Umbilical cord (tissue), 2 donors: ENCODE results near the gene CAPZB. TPM values are rescaled to one million over a fixed set of nuclear protein-coding genes. Genes with fewer than 3 reads are reported as not detected.
A peak's percentile ranks its signal among the peaks of the same experiment; 100 is the strongest.

Source experiments
- DNase-seq: peaks from one replicate; pipeline ENCODE4 v3.0.0-alpha.2; 2015; ENCODE audit warnings: low spot score
- total RNA-seq: library from RNA; depleted of rRNA; stranded (reverse); fragments of >200 nt; gene quantifications from one replicate; pipeline ENCODE4 v1.2.3, GENCODE V29; 2014; ENCODE audit warnings: low replicate concordance; ENCODE audit not compliant: insufficient read depth

Gene CAPZB
- total RNA-seq, 1 donor from 2014 or later, result 77.0 TPM

GRCh38 chr1:19385869-19386591 is 99.3 kb downstream of the CAPZB start:
- DNase-seq, result peak; percentile 81

GRCh38 chr1:19385221-19385620 is 100.1 kb downstream of the CAPZB start:
- DNase-seq, result no peak

DNA sequence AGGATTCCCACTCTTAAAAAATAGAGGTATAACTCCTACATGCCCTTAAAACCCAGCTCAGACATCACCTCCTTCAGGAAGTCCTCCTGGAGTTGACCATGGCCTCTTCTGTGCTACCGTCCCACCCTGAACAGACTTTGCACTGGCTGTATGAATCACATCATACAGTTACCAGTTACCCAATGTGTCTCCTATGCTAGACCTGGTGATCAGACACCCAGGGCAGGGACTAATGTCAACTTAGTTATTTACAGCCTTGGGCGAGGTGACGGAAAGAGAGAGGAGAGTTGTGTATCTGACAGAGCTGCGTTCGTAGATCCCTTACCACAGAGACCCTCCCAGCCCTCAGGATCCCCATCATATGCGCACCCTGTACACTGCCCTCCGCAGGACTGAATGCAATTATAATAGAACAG is 100.6 kb downstream of the CAPZB start:
- no peak for DNase-seq

- peak; percentile 56 for DNase-seq
These were observed 101.2 kb downstream of the CAPZB start for GRCh38 chr1:19384113-19384512.

DNA sequence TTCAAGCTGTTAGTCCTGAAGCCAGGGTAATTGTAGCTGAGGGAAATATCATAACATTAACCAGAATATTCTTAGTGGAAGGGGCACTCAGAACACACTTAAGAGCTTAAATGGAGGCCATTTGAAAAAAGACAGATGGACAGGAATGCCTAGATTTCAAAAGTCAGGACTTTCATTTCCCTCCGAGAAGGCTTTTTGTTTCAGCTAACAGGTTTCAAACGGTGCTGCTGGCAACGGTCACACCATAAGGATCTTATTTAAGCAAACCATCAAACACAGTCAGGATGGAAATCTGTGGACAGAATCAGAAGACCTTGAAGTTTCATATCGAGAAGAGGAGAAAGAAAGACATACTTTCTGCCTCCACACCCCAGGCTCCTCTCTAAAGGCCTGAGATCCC is 103.1 kb downstream of the CAPZB start:
- DNase-seq, result peak; percentile 48

DNA sequence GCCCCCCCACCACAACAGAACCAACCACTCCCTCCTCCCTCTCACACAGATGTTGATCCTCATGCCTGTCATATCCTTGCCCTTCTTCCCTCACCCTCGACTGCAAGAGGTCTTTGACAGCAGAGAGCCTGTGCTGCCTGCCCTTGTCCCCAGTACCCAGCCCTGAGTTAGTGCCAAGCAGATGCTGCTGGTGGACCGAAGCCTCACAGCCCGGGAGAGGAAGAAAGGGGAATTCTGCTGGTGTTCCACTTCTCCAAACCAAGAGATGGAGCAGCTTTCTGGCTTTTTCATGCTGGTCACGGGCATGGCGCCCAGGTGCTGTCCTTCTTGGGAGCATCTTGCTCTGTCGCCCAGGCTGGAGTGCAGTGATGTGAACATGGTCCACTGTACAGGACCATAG is 104.1 kb downstream of the CAPZB start:
- no peak for DNase-seq

- no peak for DNase-seq
These were observed 107.3 kb downstream of the CAPZB start for GRCh38 chr1:19377812-19378718.

DNA sequence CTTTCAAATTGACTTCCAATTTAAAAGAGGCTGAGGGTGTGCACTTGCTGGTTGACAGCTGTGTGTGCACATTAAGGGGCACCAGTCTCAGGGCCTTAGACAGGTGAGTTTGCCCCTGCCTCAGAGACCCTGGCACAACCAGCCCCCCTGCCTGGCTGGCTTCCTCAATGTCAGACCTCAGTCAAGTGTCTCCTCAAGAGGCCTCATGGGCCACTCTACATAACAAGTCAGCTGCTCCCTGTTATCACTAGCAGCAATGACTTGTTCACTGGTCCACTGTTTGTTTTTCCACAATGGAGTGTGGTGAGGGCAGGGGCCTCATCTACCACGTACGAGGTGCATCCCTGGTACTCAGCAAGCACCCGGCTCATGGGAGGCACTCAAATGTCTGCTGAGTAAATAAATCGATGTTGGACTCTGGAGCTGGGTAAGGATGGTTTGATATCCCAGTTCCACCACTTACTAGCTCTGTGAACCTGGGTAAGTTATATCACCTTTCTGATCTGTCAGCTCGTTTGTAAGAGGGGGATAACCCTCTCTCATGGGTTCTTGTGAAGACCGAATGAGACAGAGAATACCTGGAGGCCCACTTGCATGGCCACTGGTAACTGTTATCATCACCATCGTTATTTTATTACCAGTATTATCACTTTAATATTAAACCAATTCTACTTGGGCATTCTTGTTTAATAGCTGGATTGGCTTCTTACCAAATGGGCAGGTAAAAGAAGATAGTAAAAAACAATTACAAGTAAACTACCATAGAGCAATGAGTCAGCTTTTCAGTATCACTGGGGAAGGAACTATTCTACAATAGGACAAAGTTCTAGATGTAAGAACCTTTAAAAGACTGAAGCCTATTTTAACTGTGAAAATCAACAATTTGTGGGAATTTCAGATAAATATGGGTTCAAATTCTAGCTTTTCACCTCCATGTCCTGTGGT is 108.6 kb downstream of the CAPZB start:
- DNase-seq, result no peak

DNA sequence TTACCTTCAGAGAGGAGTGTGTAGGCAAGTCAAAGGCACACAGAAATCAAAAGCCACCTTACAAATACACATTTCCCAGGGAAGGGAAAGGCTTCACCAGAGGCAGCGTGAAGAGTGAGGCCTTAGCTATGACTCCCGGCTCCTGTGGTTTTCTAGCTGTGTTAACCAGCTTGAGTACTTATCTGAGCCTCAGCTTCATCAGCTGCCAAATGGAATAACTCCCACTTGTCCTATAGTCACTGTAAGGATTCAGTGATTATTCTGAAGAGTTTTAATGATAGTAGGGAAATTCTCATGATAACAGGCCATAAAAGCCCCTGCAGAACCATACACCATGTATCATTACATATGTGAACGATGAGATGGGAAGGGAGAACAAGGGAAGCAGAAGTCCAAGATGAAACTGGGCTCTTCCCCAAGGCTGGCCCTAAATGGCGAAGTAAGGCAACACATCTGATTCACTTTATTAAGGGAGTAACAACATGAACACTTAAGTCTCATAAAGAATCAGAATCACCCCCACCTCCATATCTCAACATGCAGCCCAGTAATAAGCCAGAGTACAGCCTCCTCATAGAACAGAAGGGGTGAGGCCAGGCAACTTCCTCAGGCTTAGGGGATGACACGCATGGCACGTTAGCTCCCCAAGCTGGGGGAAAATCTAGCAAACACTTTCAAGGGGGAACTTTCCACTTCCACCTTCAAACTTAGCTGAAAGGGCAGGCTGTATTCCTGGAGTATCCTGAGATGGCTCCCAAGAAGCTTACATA is 109.5 kb downstream of the CAPZB start:
- peak; percentile 31 for DNase-seq

DNA sequence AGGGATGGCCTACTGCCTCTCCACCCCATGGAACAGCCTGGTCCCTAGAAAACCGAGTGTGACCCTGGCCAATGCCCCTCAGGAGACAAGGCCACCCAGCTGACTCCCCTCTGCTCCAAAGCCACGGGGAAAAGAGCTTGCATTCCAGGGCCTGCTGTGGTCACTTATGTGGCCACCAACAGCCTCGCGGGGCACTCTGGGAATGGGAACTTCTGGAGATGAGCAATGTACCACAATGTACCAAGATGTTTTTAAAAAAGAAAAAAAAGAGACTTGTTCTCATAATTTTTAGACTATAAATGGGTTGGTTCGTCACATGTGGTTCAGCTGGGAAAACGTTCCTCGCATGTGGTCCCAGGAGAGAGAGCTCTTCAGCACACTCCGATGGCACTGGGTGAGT is 110.4 kb downstream of the CAPZB start:
- no peak for DNase-seq

DNA sequence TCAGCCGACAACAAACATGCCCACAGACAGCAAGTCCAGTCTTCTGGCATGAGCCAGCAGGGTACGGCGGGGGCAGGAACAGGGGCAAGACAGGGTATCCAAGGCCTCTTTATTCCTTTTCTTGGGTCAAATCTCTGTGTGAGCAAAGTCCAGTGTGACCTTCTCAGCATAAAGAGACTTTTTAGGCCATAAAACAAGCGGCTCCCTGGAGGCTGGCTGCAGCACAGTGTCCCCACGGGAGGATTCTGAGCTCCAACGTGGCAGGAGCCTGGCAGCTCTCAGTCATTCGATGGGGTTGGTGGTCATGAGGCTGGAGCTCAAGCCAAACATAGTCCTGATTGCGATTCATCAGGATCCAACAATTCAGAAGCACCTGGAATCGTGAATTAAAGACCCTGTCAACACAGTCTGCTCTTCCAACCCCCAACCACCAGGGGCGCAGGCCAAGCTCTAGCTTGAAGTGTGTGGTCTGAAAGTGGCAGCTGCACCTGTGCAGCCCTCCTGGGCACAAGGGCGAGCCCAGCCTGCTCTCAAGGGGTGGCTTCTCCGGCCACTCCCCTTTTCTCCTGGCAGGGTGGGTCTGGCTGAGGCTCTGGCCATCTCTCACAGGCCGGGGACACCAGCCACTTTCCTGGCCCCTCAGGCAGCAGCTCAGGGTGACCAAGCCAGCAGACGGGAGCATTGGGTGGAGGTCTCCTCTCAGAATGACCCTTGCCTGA is 111.1 kb downstream of the CAPZB start:
- DNase-seq, result no peak

DNA sequence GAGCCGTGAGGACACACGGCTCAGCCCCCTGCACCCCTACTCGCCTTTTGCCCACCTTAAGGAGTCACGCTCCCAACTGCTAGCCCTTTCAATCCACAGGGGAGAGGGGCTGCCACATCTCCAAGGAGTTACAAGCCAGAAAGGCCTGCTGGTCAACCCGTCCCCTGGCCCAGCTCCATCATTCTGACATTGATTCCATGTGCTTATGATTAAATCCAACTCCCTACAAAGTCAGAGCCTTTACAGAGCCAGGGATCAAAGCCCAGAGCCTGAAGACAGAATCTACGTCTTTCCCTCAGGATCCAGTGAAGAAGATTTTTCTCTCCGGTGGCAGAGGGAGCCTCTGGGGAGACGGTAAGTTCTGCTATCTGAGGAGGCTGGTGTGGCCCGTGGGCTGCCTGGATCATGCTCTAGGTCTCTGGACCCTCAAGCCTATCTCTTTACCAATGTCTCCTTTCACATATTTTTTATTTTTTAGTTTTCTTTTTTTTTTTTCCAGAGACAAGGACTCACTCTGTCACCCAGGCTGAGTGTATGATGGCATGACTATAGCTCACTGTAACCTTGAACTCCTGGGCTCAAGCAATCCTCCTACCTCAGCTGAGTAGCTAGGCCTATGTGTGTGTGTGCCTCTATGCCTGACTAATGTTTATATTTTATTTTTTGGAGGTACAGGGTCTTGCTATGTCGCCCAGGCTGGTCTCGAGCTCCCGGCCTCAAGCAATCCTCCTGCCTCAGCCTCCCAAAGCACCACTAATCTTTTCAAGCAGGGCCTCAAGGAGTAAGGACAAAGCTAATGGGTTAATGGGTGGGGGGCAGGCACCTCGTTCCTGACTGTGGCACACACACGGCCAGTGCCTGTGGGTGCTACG is 111.9 kb downstream of the CAPZB start:
- DNase-seq, result peak; percentile 81

DNA sequence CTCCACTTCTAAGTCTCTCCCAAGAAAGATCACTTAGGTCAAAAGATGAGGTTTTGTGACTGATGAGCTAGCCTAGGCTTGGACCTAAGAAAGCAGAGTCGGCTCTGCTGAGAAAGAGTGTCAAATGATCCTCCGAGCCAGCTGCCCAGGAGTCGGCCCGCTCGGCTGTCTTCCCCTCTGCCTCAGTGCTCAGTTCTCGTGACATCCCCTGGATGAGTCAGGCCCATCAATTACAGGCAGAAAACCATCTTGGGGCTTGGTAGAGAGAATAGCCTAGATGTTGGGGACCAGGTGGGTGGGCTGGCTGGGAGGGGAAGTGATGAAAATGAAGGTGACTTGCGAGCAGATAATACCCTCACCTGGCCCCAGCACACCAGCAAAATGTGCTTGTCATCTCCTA is 112.7 kb downstream of the CAPZB start:
- DNase-seq, result no peak

GRCh38 chr1:19372136-19372514 is 113.2 kb downstream of the CAPZB start:
- DNase-seq, result no peak

- DNase-seq, result no peak
These were observed 113.9 kb downstream of the CAPZB start for GRCh38 chr1:19371226-19372135.

- no peak for DNase-seq
These were observed 114.7 kb downstream of the CAPZB start for GRCh38 chr1:19370453-19371170.

- no peak for DNase-seq
These were observed 115.8 kb downstream of the CAPZB start for GRCh38 chr1:19369396-19370090.
